ENCODE data around the gene ANKH. TPM values are rescaled to one million over a fixed set of nuclear protein-coding genes. Genes with fewer than 3 reads are reported as not detected.

Gene ANKH
- total and polyA plus RNA-seq, 10 of the 15 experiments (the other 5 are each of a cell fraction or from before 2014, with no cell fraction given), result 2.1 to 43.9 (median 14.4) TPM

DNA sequence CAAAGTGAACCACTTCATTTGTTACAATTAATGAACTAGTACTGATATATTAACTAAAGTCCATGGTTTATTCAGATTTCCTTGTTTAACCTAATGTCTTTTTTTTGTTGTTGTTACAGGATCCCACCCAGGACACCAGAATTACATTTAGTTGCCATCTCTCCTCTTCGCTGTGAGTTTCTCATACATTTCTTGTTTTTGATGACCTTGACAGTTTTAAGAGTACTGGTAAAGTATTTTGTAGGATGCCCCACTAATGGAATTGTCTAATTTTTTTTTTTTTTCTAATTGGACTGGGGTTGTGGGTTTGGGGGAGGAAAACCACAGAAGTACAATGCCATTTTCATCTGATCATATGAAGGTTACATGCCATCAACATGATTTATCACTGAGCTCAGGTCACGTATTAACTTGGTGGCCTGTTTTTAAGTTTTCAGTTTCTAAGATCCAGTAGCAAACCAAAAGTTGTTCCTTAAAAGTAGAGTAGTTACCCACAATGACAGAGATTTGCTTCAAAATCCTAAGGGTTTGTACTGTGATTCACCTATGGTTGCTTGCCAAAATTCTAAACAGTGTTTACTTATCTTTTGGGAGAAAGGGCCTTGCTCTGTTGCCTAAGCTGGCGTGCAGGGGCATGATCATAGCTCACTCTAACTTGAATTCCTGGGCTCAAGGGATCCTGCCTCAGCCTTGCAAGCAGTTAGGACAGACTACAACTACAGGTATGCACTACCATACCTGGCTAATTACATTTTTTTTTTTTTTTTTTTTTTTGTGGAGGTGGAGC lies 211.6 kb downstream of the ANKH start:
- in situ Hi-C loops (cut with MboI), result loop anchor here (25.0 kb wide), 1 partner anchor 498 kb away; no protein-coding TSS in a partner anchor

More for the DNA sequence above, 211.6 kb downstream of the ANKH start:
- ChIA-PET RAD21 (ENCODE audit: unreplicated experiment) (interaction anchor here (1.3 to 1.9 kb wide), 2 partner anchors 11 to 18 kb away, joined by 3 to 5 read pairs; no protein-coding TSS in a partner anchor), CTCF (interaction anchor here (0.7 to 1.9 kb wide), 2 partner anchors 9 to 11 kb away, joined by 3 to 12 read pairs; no protein-coding TSS in a partner anchor), SMC1A (ENCODE audit: uncharacterized antibody, unreplicated experiment) (interaction anchor here (1.1 to 3.9 kb wide), 2 partner anchors 11 to 12 kb away, joined by 3 to 29 read pairs; no protein-coding TSS in a partner anchor), POLR2A (interaction anchor here (0.7 to 0.9 kb wide), 2 partner anchors 10 to 41 kb away, joined by 3 to 9 read pairs; no protein-coding TSS in a partner anchor)
- Histone ChIP-seq H3K4me2 (ENCODE audit: control insufficient read depth, insufficient read depth) (no peak overlapping the region), H3K27me3 (replicated peaks in 1 of 2; ENCODE audit: control insufficient read depth in 2 of 2, insufficient read depth in 2 of 2, low read length in 1 of 2) (no peaks in the 10 kb centered on the region), H3K4me3 (no peak overlapping the region), H3K79me2 (ENCODE audit: control insufficient read depth, insufficient read depth, low read length) (peaks cover 30% of the 10 kb centered on the region), H3K4me1 (ENCODE audit: control insufficient read depth, insufficient read depth, low read length) (peaks cover 7% of the 10 kb centered on the region; the same call in 1 of the 2 replicates), H3K27ac (ENCODE audit: control insufficient read depth, insufficient read depth) (no peak overlapping the region), H3K36me3 (ENCODE audit: control insufficient read depth in 2 of 2, insufficient read depth in 2 of 2, low read length in 1 of 2) (0 out of 4 replicates have a peak, but pooled peaks cover 0 to 5% of the 10 kb centered on the region in 2 experiments), H4K20me1 (ENCODE audit: control insufficient read depth, insufficient read depth) (no peaks in the 10 kb centered on the region), H3K9me3 (replicated peaks; ENCODE audit: control insufficient read depth, insufficient read depth, low read length) (no peaks in the 10 kb centered on the region; the same call in 1 of the 3 replicates), H2AFZ (ENCODE audit: control insufficient read depth, low read depth, low read length) (no peak overlapping the region), H3K9ac (ENCODE audit: control insufficient read depth, insufficient read depth, low read length) (no peak overlapping the region)
- TF ChIP-seq, protein P1, sequence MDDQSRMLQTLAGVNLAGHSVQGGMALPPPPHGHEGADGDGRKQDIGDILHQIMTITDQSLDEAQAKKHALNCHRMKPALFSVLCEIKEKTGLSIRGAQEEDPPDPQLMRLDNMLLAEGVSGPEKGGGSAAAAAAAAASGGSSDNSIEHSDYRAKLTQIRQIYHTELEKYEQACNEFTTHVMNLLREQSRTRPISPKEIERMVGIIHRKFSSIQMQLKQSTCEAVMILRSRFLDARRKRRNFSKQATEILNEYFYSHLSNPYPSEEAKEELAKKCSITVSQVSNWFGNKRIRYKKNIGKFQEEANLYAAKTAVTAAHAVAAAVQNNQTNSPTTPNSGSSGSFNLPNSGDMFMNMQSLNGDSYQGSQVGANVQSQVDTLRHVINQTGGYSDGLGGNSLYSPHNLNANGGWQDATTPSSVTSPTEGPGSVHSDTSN (IDR thresholded peaks at IDR 0.05; ENCODE audit: insufficient replicate concordance, low read depth, low read length), result peak; percentile 31
- no peak for TF ChIP-seq PAX5 (IDR thresholded peaks at IDR 0.05; ENCODE audit: borderline replicate concordance, low read depth, low read length)
- TF ChIP-seq, protein P2, sequence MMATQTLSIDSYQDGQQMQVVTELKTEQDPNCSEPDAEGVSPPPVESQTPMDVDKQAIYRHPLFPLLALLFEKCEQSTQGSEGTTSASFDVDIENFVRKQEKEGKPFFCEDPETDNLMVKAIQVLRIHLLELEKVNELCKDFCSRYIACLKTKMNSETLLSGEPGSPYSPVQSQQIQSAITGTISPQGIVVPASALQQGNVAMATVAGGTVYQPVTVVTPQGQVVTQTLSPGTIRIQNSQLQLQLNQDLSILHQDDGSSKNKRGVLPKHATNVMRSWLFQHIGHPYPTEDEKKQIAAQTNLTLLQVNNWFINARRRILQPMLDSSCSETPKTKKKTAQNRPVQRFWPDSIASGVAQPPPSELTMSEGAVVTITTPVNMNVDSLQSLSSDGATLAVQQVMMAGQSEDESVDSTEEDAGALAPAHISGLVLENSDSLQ (IDR thresholded peaks at IDR 0.05), result peak; percentile 32; the same call in 1 of the 2 replicates
- ATAC-seq, result no peak
- FAIRE-seq, result no peak
- DNase-seq (ENCODE audit: low read depth, low spot score), result no peak
- intact Hi-C loops (cut with micrococcal nuclease; ENCODE audit: unreplicated experiment), result no loop called here
- BruUV-seq (replicated peaks), result no TSS peak
- 83% methylated on average over 3 of the region's 3 CpGs for WGBS (ENCODE audit: insufficient coverage, insufficient replicate concordance, low lambda C conversion rate, missing lambda C conversion rate)

All from GM12878 (cell line).